OCI-LY1 (cell line): ENCODE data around the gene IFNGR2.
"Not testable (repeated sequence)": the region's sequence is repeated elsewhere in the genome, so short reads cannot be mapped to it uniquely, and the experiment has no call there.

Experiments
- H2AFZ ChIP-seq: fragments of 200-600 bp; sonication (generic), shearing (Covaris generic); 2 replicates; pipeline ENCODE4 v1.6.0; 2014; ENCODE audit warnings: antibody characterized with exemption, mild to moderate bottlenecking, low read length
- H3F3A ChIP-seq: fragments of 200-600 bp; sonication (generic), shearing (Covaris generic); 2 replicates; pipeline ENCODE4 v1.6.0; 2014; ENCODE audit warnings: mild to moderate bottlenecking, antibody characterized with exemption, low read length, moderate library complexity; ENCODE audit not compliant: insufficient read depth
- H3K27ac ChIP-seq: fragments of 200-600 bp; sonication (generic); 2 replicates; pipeline ENCODE4 v1.5.1; 2014; ENCODE audit warnings: low read length, mixed run types, mild to moderate bottlenecking, low read depth; ENCODE audit not compliant: poor library complexity, severe bottlenecking
- H3K27me3 ChIP-seq: fragments of 200-600 bp; sonication (generic); 2 replicates; pipeline ENCODE4 v1.6.0; 2014; ENCODE audit warnings: antibody characterized with exemption, mild to moderate bottlenecking, low read length, moderate library complexity; ENCODE audit not compliant: insufficient read depth
- H3K36me3 ChIP-seq: fragments of 200-600 bp; sonication (generic); 2 replicates; pipeline ENCODE4 v1.6.1; 2014; ENCODE audit warnings: mild to moderate bottlenecking, antibody characterized with exemption, low read length, moderate library complexity, mixed read lengths; ENCODE audit not compliant: insufficient read depth
- H3K4me1 ChIP-seq: fragments of 200-600 bp; sonication (generic); 2 replicates; pipeline ENCODE4 v1.5.1; 2014; ENCODE audit warnings: mild to moderate bottlenecking, low read length, moderate library complexity; ENCODE audit not compliant: insufficient read depth, severe bottlenecking
- H3K4me2 ChIP-seq: fragments of 200-600 bp; sonication (generic), shearing (Covaris generic); 2 replicates; pipeline ENCODE4 v1.6.1; 2014; ENCODE audit warnings: low read length
- H3K4me3 ChIP-seq: fragments of 200-600 bp; sonication (generic); 2 replicates; pipeline ENCODE4 v1.5.1; 2014; ENCODE audit warnings: low read length, low read depth, mild to moderate bottlenecking, mixed read lengths; ENCODE audit not compliant: poor library complexity, severe bottlenecking
- H3K79me2 ChIP-seq: fragments of 200-600 bp; shearing (Covaris generic); 2 replicates; pipeline ENCODE4 v1.6.1; 2016; ENCODE audit warnings: mixed run types, low read length, mixed read lengths; ENCODE audit not compliant: insufficient read depth
- H3K9ac ChIP-seq: fragments of 200-600 bp; sonication (generic), shearing (Covaris generic); 2 replicates; pipeline ENCODE4 v1.6.1; 2014; ENCODE audit warnings: mild to moderate bottlenecking, low read length, mixed read lengths
- H3K9me2 ChIP-seq: fragments of 200-600 bp; sonication (generic), shearing (Covaris generic); 2 replicates; pipeline ENCODE4 v1.6.1; 2014; ENCODE audit warnings: low read depth, mild to moderate bottlenecking, low read length, mixed read lengths
- H3K9me3 ChIP-seq: fragments of 200-600 bp; shearing (Covaris generic); 2 replicates; pipeline ENCODE4 v1.6.1; 2014; ENCODE audit warnings: low read length, mixed read lengths
- H4K20me1 ChIP-seq: fragments of 200-600 bp; sonication (generic), shearing (Covaris generic); 2 replicates; pipeline ENCODE4 v1.6.0; 2016; ENCODE audit warnings: mild to moderate bottlenecking, low read length; ENCODE audit not compliant: insufficient read depth
- EZH2 ChIP-seq: fragments of 200-600 bp; sonication (generic), shearing (Covaris generic); IDR thresholded peaks from 2 replicates; pipeline ENCODE4 v1.8.0; 2017; ENCODE audit warnings: borderline replicate concordance, mixed run types, mild to moderate bottlenecking, antibody characterized with exemption, low read length, moderate library complexity, mixed read lengths
- TF ChIP-seq, protein P1 (sequence below): fragments of 200-600 bp; sonication (generic), shearing (Covaris generic); IDR thresholded peaks from 2 replicates; pipeline ENCODE4 v1.5.1; 2017; ENCODE audit warnings: mild to moderate bottlenecking, antibody characterized with exemption, low read length, moderate library complexity, mixed read lengths

The IFNGR2 gene

DNA sequence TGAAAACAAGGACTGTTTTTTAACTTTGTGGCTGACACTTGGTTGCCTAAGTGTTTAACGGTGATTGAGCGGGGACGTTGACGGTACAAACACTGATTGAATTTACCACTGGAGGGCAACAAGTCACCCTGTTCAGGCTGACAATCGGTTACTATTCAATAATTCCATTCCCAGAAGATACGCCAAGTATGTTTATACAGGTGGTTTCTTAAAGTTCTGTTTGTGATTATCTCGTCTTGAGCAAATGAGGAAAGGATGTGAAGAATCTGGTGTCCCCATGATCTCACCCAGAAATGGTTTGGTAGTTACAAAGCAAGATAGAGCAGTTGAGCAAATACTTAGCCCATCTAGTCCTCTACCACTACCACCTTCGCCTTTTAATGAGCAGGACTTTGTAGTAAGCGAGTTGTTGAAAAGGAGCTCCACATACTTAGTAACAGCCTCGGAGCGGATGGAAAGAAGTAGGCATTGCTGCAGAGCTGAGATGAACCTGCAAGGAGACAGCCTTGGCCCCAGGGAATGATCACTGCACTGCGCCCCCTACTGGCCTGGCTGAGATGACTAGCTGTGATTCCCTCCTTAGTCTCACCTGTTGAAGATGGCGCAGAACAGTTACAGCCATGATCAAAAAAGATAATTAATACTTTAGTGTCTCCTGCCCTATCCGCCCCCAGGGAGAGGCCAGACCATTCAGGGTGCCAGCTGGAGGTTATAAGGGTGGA, 42.2 kb upstream of the IFNGR2 start:
- Histone ChIP-seq H3K36me3 (peaks cover 10% of the 10 kb centered on the region), H3K4me3 (peak overlapping the region; percentile 49), H3K79me2 (no peaks in the 10 kb centered on the region), H3K4me2 (peak overlapping the region; percentile 70), H3K27me3 (no peaks in the 10 kb centered on the region), H3K4me1 (peaks cover 50% of the 10 kb centered on the region), H3K9ac (peak overlapping the region; percentile 57; the same call in 1 of the 2 replicates), H3K9me2 (no peaks in the 10 kb centered on the region), H4K20me1 (no peaks in the 10 kb centered on the region), H3K9me3 (no peaks in the 10 kb centered on the region), H2AFZ (0 out of 2 replicates have a peak overlapping the region, but pooled peaks have one; percentile 12), H3K27ac (peak overlapping the region; percentile 93), H3F3A (0 out of 2 replicates have a peak, but pooled peaks cover 4% of the 10 kb centered on the region)
- TF ChIP-seq, protein P1, sequence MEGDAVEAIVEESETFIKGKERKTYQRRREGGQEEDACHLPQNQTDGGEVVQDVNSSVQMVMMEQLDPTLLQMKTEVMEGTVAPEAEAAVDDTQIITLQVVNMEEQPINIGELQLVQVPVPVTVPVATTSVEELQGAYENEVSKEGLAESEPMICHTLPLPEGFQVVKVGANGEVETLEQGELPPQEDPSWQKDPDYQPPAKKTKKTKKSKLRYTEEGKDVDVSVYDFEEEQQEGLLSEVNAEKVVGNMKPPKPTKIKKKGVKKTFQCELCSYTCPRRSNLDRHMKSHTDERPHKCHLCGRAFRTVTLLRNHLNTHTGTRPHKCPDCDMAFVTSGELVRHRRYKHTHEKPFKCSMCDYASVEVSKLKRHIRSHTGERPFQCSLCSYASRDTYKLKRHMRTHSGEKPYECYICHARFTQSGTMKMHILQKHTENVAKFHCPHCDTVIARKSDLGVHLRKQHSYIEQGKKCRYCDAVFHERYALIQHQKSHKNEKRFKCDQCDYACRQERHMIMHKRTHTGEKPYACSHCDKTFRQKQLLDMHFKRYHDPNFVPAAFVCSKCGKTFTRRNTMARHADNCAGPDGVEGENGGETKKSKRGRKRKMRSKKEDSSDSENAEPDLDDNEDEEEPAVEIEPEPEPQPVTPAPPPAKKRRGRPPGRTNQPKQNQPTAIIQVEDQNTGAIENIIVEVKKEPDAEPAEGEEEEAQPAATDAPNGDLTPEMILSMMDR, result peak; percentile 76
- no peak for TF ChIP-seq EZH2

DNA sequence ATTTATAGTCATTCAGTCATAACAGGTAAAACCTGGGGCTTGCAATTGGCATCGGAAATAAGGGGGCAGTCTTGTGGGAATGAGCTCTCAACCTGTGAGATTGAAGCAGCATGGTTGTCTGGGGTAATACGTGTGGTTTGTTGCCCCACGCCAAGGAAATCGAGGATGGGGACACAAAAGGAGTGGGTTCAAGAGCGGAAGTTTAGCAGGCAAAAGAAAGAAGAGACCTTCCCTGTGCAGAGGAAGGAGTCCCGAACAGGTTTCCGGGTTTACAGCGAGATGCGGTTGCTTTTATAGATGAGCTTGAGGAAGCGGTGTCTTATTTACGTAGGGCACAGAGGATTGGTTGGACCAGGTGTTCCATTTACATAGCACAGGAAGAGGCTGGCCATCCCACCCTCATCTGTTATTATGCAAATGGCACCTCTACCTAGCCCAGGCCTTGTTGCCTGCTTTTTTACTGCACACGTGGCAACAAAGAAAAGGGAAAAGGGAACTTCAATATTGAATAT, 41.1 kb upstream of the IFNGR2 start:
- H3K27ac ChIP-seq, result peak overlapping the region; percentile 93
- no peaks in the 10 kb centered on the region; the same call in 1 of the 2 replicates for H3K36me3 ChIP-seq
- H3K4me1 ChIP-seq, result peaks cover 50% of the 10 kb centered on the region
- no peaks in the 10 kb centered on the region for H3K9me2 ChIP-seq
- no peak overlapping the region for H2AFZ ChIP-seq
- H3K9ac ChIP-seq, result peak overlapping the region; percentile 57; the same call in 1 of the 2 replicates
- peaks cover 4% of the 10 kb centered on the region; the same call in 1 of the 2 replicates for H3K9me3 ChIP-seq
- peak overlapping the region; percentile 70 for H3K4me2 ChIP-seq
- TF ChIP-seq EZH2, result no peak
- TF ChIP-seq, protein P1, result no peak
- no peaks in the 10 kb centered on the region for H3K79me2 ChIP-seq
- peak overlapping the region; percentile 49 for H3K4me3 ChIP-seq
- H4K20me1 ChIP-seq, result no peaks in the 10 kb centered on the region
- no peaks in the 10 kb centered on the region for H3K27me3 ChIP-seq
- 0 out of 2 replicates have a peak, but pooled peaks cover 4% of the 10 kb centered on the region for H3F3A ChIP-seq

DNA sequence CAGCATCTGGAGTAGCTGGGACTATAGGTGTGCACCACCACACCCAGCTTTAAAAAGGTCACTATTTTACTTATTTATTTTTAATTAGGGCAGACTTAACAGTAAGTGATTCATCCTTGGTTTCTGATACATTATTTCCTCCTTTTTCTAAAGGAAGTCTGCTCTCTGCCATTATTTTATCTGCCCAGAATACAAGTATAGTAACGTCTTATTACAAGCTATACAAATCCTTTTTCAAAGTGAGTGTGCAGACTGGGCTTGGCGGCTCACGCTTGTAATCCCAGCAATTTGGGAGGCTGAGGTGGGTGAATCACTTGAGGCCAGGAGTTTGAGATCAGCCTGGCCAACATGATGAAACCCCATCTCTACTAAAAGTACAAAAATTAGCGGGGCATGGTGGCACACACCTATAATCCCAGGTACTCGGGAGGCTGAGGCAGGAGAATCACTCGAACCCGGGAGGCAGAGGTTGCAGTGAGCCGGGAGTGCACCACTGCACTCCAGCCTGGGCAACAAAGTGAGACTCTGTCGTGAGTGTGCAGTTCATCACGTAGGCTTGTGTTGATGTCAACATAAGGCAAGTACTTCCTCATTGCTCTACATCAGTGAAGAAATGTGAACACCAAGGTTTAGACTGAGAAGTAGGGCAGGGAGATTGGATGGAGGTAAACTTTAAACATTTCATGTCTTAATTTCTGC, 39.2 kb upstream of the IFNGR2 start:
- H3K4me1 ChIP-seq, result peaks cover 53% of the 10 kb centered on the region
- peak overlapping the region; percentile 60 for H2AFZ ChIP-seq
- H3K36me3 ChIP-seq, result not testable (repeated sequence)

More for the DNA sequence above, 39.2 kb upstream of the IFNGR2 start:
- H3K79me2 ChIP-seq, H3K4me3 ChIP-seq, H3F3A ChIP-seq, H3K9me2 ChIP-seq, H3K27me3 ChIP-seq, H4K20me1 ChIP-seq: not testable (repeated sequence)
- Histone ChIP-seq H3K27ac (peak overlapping the region; percentile 83), H3K9ac (peak overlapping the region; percentile 21; the same call in 1 of the 2 replicates), H3K4me2 (peak overlapping the region; percentile 27; the same call in 1 of the 2 replicates), H3K9me3 (peaks cover 12% of the 10 kb centered on the region)
